Retinal pigment epithelial cell (primary cell): ENCODE results near the gene VPS72.
"Not testable (repeated sequence)": the region's sequence is repeated elsewhere in the genome, so short reads cannot be mapped to it uniquely, and the experiment has no call there.

Source experiments
- DNase-seq: peaks from one replicate; pipeline ENCODE4 v3.0.0-alpha.2; 2010; ENCODE audit warnings: low read depth
- H3K4me3 ChIP-seq: 2 replicates; pipeline ENCODE4 v1.5.1; 2011; ENCODE audit warnings: mild to moderate bottlenecking, low read length, control low read depth, moderate library complexity
- CTCF ChIP-seq: conservative IDR thresholded peaks from 2 replicates; pipeline ENCODE4 v1.5.1; 2011; ENCODE audit warnings: low read depth, low read length, control low read depth, inconsistent platforms

VPS72 gene

DNA sequence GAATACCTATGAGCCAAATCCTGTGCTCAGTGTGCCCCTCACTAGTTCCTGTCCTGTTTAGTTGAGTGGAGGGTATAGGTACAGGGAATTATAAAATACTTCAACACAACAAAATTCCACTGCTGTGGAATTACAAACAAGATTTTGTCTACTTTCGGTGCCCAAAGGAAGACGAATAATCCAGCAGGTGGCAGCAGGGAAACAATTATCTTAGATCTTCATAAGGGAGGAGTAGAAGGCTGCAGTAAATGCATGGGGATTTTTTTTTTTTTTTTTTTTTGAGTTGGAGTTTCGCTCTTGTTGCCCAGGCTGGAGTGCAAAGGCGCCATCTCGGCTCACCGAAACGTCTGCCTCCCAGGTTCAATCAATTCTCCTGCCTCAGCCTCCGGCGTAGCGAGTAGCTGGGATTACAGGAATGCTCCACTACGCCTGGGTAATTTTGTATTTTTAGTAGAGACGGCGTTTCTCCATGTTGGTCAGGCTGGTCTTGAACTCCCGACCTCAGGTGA lies 6.3 kb upstream of the VPS72 start:
- H3K4me3 ChIP-seq: no peak overlapping the region
- peak; percentile 65 for TF ChIP-seq CTCF
- DNase-seq: no peak

DNA sequence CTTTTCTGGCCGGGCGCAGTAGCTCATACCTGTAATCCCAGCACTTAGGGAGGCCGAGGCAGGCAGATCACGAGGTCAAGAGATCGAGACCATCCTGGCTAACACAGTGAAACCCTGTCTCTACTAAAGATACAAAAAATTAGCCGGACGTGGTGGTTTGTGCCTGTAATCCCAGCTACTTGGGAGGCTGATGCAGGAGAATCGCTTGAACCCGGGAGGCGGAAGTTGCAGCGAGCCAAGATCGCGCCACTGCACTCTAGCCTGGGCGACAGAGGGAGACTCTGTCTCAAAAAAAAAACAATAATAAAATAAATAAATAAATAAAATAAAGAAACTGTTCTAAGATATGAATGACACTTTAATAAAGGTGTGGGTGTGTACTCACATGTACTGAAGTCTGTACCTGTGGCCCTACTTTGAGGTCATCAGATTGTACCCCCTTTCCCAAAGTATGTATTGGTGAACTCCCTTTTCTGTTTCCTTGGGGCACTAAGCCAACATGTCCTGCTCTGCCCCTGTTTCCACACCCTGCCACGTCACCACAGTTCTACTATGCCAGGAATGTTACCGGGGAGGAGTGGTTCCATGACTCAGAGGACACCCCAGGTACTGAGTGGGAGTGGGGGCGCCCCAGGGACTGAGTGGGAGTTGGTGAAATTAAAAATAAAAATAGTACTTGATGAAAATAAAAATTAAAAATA lies 5.0 kb upstream of the VPS72 start:
- DNase-seq: peak; percentile 82
- not testable (repeated sequence) for H3K4me3 ChIP-seq

- no peak for TF ChIP-seq CTCF
- H3K4me3 ChIP-seq: no peak overlapping the region
- DNase-seq: no peak
These were observed 3.9 kb upstream of the VPS72 start for GRCh38 chr1:151193856-151194255.

DNA sequence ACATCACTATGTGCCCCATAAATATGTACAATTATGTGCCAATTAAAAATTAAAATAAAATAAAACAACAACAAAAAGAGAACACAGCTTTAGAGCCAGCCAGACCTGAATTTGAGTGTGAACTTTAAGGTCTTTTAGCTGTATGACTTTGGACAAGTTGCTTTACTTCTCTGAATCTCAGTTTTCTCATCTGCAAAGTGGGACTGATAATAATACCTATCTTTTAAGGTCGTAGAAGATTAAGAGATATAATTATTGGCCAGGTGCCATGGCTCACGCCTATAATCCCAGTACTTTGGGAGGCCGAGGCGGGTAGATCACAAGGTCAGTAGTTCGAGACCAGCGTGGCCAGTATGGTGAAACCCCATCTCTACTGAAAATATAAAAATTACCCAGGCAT lies 3.3 kb upstream of the VPS72 start:
- no peak for TF ChIP-seq CTCF
- no peak for DNase-seq
- H3K4me3 ChIP-seq: no peak overlapping the region

DNA sequence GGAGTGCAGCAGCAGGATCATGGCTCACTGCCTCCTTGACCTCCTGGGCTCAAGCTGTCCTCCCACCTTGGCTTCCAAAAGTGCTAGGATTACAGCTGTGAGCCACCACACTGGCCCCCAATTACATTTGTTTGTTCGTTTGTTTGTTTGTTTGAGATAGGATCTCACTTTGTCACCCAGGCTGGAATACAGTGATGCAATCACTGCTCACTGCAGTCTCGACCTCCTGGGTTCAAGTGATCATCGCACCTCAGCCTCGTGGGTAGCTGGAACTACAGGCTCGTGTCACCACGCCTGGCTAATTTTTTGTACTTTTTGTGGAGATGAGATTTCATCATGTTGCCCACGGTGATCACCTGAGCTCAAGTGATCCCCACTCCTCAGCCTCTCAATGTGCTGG lies 2.0 kb upstream of the VPS72 start:
- no peak overlapping the region for H3K4me3 ChIP-seq
- DNase-seq: no peak
- TF ChIP-seq CTCF: no peak

DNA sequence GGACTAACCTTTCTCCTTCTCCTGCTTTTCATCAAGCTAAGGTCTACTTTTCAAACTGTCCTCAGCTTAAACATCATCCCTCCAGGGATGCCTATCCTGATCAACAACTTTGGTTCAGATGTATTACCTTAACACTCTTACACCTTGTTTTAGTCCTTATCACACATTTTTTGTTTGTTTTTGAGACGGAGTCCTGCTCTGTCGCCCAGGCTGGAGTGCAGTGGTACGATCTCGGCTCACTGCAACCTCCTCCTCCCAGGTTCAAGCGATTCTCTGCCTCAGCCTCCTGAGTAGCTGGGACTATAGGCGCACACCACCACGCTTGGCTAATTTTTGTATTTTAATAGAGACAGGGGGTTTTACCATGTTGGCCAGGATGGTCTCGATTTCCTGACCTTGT lies 1.3 kb downstream of the VPS72 start:
- DNase-seq: not testable (repeated sequence)
- H3K4me3 ChIP-seq: peak overlapping the region; percentile 91

DNA sequence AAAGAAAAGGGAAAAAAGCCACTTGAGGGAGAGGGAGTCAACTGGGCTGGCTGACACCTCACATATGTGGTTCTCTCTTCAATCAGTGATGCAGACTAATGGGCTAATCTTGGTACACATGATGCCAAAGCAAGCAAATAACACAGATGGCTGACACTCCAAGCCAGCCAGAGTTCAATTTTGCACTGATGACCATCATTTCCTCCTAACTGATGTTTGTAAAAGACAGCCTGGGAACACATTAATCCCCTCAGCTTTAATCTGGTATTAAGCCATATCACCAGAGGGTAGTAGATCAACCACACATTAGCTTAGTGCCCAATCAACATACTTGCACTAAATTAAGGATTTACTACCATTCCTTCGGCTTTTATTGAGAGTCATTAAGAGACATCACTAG lies 2.8 kb downstream of the VPS72 start:
- no peak overlapping the region for H3K4me3 ChIP-seq
- DNase-seq: peak; percentile 92
- no peak for TF ChIP-seq CTCF

DNA sequence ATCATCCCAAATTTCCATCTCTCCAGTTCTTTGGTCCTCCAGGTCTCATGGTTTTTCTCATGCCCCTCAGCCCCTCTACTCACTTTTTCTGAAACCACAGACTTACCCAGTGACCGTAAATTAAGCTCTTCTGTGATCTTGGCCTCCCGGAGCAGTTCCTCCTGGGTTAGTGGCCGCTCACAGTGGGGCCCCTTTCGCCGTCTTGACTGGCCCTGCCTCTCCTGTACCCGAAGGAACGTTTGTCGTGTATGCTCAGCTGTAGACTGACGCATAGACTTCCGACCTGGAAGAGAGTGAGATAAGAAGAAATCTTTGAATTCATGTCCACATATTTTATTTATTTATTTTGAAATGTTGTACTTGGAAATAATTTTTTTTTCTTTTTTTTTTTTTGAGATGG lies 5.8 kb downstream of the VPS72 start:
- DNase-seq: no peak
- H3K4me3 ChIP-seq: no peak overlapping the region
- no peak for TF ChIP-seq CTCF
